WTC11 (cell line): ENCODE measurements around the gene PEX16. TPM values are rescaled to one million over a fixed set of nuclear protein-coding genes. Genes with fewer than 3 reads are reported as not detected.
A peak's percentile ranks its signal among the peaks of the same experiment; 100 is the strongest.

Experiments used
- ATAC-seq: fragments of 200-7000 bp; cut with Tn5 transposase; 2 replicates; pipeline ENCODE4 v1.10.0; 2021; ENCODE audit warnings: mild to moderate bottlenecking, moderate library complexity
- CTCF ChIA-PET: fragments of 300-600 bp; sonication (Branson Sonifier 250); formaldehyde crosslinking; loops from one replicate; lab custom pipeline; 2021; ENCODE audit warnings: antibody characterized with exemption; lab: Charles Lee
- POLR2A ChIA-PET: fragments of 350-600 bp; sonication (Branson Sonifier 250); formaldehyde crosslinking; loops from one replicate; lab custom pipeline; 2021; ENCODE audit warnings: antibody characterized with exemption; lab: Charles Lee
- DNase-seq: peaks from one replicate; pipeline ENCODE4 v3.0.0; 2021; ENCODE audit warnings: low spot score
- H3K27ac Mint-ChIP-seq: 2 replicates; pipeline ENCODE4 v1.8.0; 2021; ENCODE audit warnings: mixed read lengths
- H3K27me3 Mint-ChIP-seq: 2 replicates; pipeline ENCODE4 v1.8.0; 2021; ENCODE audit warnings: low read depth, mild to moderate bottlenecking, moderate library complexity, mixed read lengths
- H3K36me3 Mint-ChIP-seq: 2 replicates; pipeline ENCODE4 v1.8.0; 2021; ENCODE audit warnings: mixed read lengths
- H3K4me1 Mint-ChIP-seq: 2 replicates; pipeline ENCODE4 v1.8.0; 2022; ENCODE audit warnings: mixed read lengths
- H3K4me3 Mint-ChIP-seq: 2 replicates; pipeline ENCODE4 v1.8.0; 2021; ENCODE audit warnings: mild to moderate bottlenecking, moderate library complexity, mixed read lengths
- H3K9me3 Mint-ChIP-seq: 2 replicates; pipeline ENCODE4 v1.8.0; 2021; ENCODE audit warnings: mixed read lengths
- ATF1 ChIP-seq: sonication (generic); formaldehyde crosslinking; IDR thresholded peaks from 2 replicates; pipeline ENCODE4 v1.8.1; 2023; ENCODE audit warnings: mild to moderate bottlenecking, moderate library complexity, missing genetic modification reagents
- ATF3 ChIP-seq: sonication (generic); formaldehyde crosslinking; conservative IDR thresholded peaks from 2 replicates; pipeline ENCODE4 v1.8.1; 2022; ENCODE audit warnings: mild to moderate bottlenecking, missing genetic modification reagents
- E2F5 ChIP-seq: sonication (generic); formaldehyde crosslinking; IDR thresholded peaks from 2 replicates; pipeline ENCODE4 v1.8.1; 2022; ENCODE audit warnings: mild to moderate bottlenecking, moderate library complexity, missing genetic modification reagents
- ELF4 ChIP-seq: sonication (generic); formaldehyde crosslinking; IDR thresholded peaks from 2 replicates; pipeline ENCODE4 v1.8.1; 2022; ENCODE audit warnings: low read depth, mild to moderate bottlenecking, moderate library complexity, missing genetic modification reagents
- ETV6 ChIP-seq: sonication (generic); formaldehyde crosslinking; IDR thresholded peaks from 2 replicates; pipeline ENCODE4 v1.8.1; 2022; ENCODE audit warnings: mild to moderate bottlenecking, missing genetic modification reagents
- HMGA2 ChIP-seq: fragments of 250-450 bp; sonication (Bioruptor Pico); IDR thresholded peaks from 2 replicates; pipeline ENCODE4 v1.4.0; 2021; ENCODE audit warnings: mild to moderate bottlenecking, moderate library complexity
- JUN ChIP-seq: sonication (generic); formaldehyde crosslinking; IDR thresholded peaks from 2 replicates; pipeline ENCODE4 v1.8.0; 2023; ENCODE audit warnings: mild to moderate bottlenecking, missing genetic modification reagents
- PRRX2 ChIP-seq: fragments of 250-450 bp; sonication (Bioruptor Pico); IDR thresholded peaks from 2 replicates; pipeline ENCODE4 v1.8.0; 2021; ENCODE audit warnings: mild to moderate bottlenecking
- SMAD3 ChIP-seq: sonication (generic); formaldehyde crosslinking; IDR thresholded peaks from 2 replicates; pipeline ENCODE4 v1.8.0; 2022; ENCODE audit warnings: missing genetic modification reagents, mild to moderate bottlenecking, borderline replicate concordance
- SOX15 ChIP-seq: fragments of 250-450 bp; sonication (Bioruptor Pico); IDR thresholded peaks from 2 replicates; pipeline ENCODE4 v1.9.0; 2021; ENCODE audit warnings: mild to moderate bottlenecking
- SP1 ChIP-seq: sonication (generic); formaldehyde crosslinking; conservative IDR thresholded peaks from 2 replicates; pipeline ENCODE4 v1.8.1; 2022; ENCODE audit warnings: missing genetic modification reagents
- TEAD1 ChIP-seq: sonication (generic); formaldehyde crosslinking; IDR thresholded peaks from 2 replicates; pipeline ENCODE4 v1.8.0; 2022; ENCODE audit warnings: mild to moderate bottlenecking, missing genetic modification reagents
- TP53 ChIP-seq: sonication (generic); formaldehyde crosslinking; IDR thresholded peaks from 2 replicates; pipeline ENCODE4 v1.8.1; 2023; ENCODE audit warnings: mild to moderate bottlenecking, missing genetic modification reagents
- ZBTB21 ChIP-seq: sonication (generic); formaldehyde crosslinking; IDR thresholded peaks from 2 replicates; pipeline ENCODE4 v1.8.1; 2023; ENCODE audit warnings: mild to moderate bottlenecking, missing genetic modification reagents, borderline replicate concordance
- ZNF121 ChIP-seq: sonication (generic); formaldehyde crosslinking; IDR thresholded peaks from 2 replicates; pipeline ENCODE4 v1.8.0; 2023; ENCODE audit warnings: missing genetic modification reagents
- ZNF396 ChIP-seq: fragments of 250-450 bp; sonication (Bioruptor Pico); IDR thresholded peaks from 2 replicates; pipeline ENCODE4 v1.8.0; 2021; ENCODE audit warnings: mild to moderate bottlenecking, moderate library complexity, borderline replicate concordance
- ZNF532 ChIP-seq: fragments of 250-450 bp; sonication (Bioruptor Pico); IDR thresholded peaks from 2 replicates; pipeline ENCODE4 v1.9.0; 2021; ENCODE audit warnings: mild to moderate bottlenecking, borderline replicate concordance
- ZSCAN18 ChIP-seq: fragments of 250-450 bp; sonication (Bioruptor Pico); IDR thresholded peaks from 2 replicates; pipeline ENCODE4 v2.1.2; 2022; ENCODE audit warnings: mild to moderate bottlenecking, moderate library complexity
- total RNA-seq: library from RNA; stranded (reverse); gene quantifications from 3 replicates; pipeline ENCODE4 v1.2.3, GENCODE V29; 2021
- TF ChIP-seq, protein P1 (sequence below): sonication (generic); formaldehyde crosslinking; IDR thresholded peaks from 2 replicates; pipeline ENCODE4 v1.8.1; 2023; ENCODE audit warnings: mild to moderate bottlenecking, missing genetic modification reagents, moderate library complexity
- TF ChIP-seq, protein P2 (sequence below): fragments of 250-450 bp; sonication (Bioruptor Pico); IDR thresholded peaks from 2 replicates; pipeline ENCODE4 v1.8.0; 2021; ENCODE audit warnings: mild to moderate bottlenecking

PEX16 gene
- total RNA-seq, 1 experiment from 2014 or later, result 39.3 TPM

GRCh38 chr11:45877845-45878244 is 39.8 kb downstream of the PEX16 start:
- ChIA-PET CTCF (interaction anchor here (0.9 kb wide), 1 partner anchor 87 kb away, joined by 3 read pairs; no protein-coding TSS in a partner anchor), POLR2A (no interaction called here)
- no peak overlapping the region for H3K4me3 Mint-ChIP-seq
- ATAC-seq (no peak), DNase-seq (no peak)
- H3K4me1 Mint-ChIP-seq, result peaks cover 27% of the 10 kb centered on the region
- peaks cover 3% of the 10 kb centered on the region; the same call in 1 of the 2 replicates for H3K36me3 Mint-ChIP-seq
- H3K9me3 Mint-ChIP-seq, result no peaks in the 10 kb centered on the region
- no peaks in the 10 kb centered on the region for H3K27me3 Mint-ChIP-seq
- TF ChIP-seq ATF1 (CRISPR knock-in tag) (no peak), ZNF121 (no peak), ZBTB21 (CRISPR knock-in tag) (no peak), ZNF532 (CRISPR knock-in tag) (no peak), JUN (CRISPR knock-in tag) (no peak), SP1 (no peak), ETV6 (no peak), TEAD1 (CRISPR knock-in tag) (no peak), ATF3 (CRISPR knock-in tag) (no peak), TP53 (CRISPR knock-in tag) (no peak)
- H3K27ac Mint-ChIP-seq, result no peak overlapping the region

GRCh38 chr11:45877221-45877620 is 40.5 kb downstream of the PEX16 start:
- Mint-ChIP-seq H3K36me3 (peaks cover 3% of the 10 kb centered on the region; the same call in 1 of the 2 replicates), H3K27me3 (no peaks in the 10 kb centered on the region), H3K4me1 (peaks cover 27% of the 10 kb centered on the region), H3K9me3 (no peaks in the 10 kb centered on the region), H3K4me3 (no peak overlapping the region), H3K27ac (no peak overlapping the region)
- DNase-seq (no peak), ATAC-seq (no peak)
- ChIA-PET POLR2A (no interaction called here), CTCF (interaction anchor here (0.9 to 1.5 kb wide), 3 partner anchors 15 to 241 kb away, joined by 3 to 6 read pairs (median 4); no protein-coding TSS in a partner anchor)
- no peak for TF ChIP-seq SOX15
- TF ChIP-seq, protein P1, sequence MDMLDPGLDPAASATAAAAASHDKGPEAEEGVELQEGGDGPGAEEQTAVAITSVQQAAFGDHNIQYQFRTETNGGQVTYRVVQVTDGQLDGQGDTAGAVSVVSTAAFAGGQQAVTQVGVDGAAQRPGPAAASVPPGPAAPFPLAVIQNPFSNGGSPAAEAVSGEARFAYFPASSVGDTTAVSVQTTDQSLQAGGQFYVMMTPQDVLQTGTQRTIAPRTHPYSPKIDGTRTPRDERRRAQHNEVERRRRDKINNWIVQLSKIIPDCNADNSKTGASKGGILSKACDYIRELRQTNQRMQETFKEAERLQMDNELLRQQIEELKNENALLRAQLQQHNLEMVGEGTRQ (CRISPR knock-in tag), result no peak
- TF ChIP-seq HMGA2, result no peak
- TF ChIP-seq ELF4 (CRISPR knock-in tag), result no peak
- no peak for TF ChIP-seq ZSCAN18
- TF ChIP-seq SMAD3 (CRISPR knock-in tag), result no peak

DNA sequence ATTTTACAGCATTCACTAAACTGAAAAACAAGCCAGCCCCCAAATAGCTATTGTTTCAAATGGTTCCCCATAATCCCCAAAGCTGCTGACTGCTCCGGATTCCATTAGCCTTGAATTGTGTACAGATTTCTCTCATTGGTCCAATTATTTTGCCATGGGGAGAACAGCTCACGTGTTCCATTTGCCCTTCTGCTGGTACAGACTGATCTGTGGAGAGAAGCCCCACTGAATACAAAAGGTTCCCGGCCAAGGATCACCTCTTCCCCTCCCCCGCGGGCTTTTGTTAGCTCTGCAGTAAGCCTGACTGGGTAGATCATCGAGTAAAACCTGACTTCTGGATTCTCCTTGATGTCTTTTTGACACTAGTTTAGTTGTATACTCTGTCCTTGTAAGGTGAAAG is 41.3 kb downstream of the PEX16 start:
- ChIA-PET CTCF (interaction anchor here (1.1 to 1.8 kb wide), 12 partner anchors 14 to 242 kb away, joined by 3 to 9 read pairs (median 4); partner anchors contain the start of gene PEX16), POLR2A (interaction anchor here (0.6 to 1.4 kb wide), 3 partner anchors 45 to 739 kb away, joined by 4 to 6 read pairs (median 4); no protein-coding TSS in a partner anchor)
- Mint-ChIP-seq H3K9me3 (no peaks in the 10 kb centered on the region), H3K4me3 (no peak overlapping the region), H3K27ac (no peak overlapping the region; the same call in 1 of the 2 replicates), H3K4me1 (peaks cover 27% of the 10 kb centered on the region), H3K27me3 (no peaks in the 10 kb centered on the region), H3K36me3 (peaks cover 4% of the 10 kb centered on the region; the same call in 1 of the 2 replicates)
- TF ChIP-seq PRRX2 (CRISPR knock-in tag) (no peak), ZNF396 (no peak), E2F5 (CRISPR knock-in tag) (no peak)
- TF ChIP-seq, protein P2, sequence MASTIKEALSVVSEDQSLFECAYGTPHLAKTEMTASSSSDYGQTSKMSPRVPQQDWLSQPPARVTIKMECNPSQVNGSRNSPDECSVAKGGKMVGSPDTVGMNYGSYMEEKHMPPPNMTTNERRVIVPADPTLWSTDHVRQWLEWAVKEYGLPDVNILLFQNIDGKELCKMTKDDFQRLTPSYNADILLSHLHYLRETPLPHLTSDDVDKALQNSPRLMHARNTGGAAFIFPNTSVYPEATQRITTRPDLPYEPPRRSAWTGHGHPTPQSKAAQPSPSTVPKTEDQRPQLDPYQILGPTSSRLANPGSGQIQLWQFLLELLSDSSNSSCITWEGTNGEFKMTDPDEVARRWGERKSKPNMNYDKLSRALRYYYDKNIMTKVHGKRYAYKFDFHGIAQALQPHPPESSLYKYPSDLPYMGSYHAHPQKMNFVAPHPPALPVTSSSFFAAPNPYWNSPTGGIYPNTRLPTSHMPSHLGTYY (CRISPR knock-in tag), result no peak
- DNase-seq (no peak), ATAC-seq (peak; percentile 29; the same call in 1 of the 2 replicates)
